GM19324 (cell line): Measurements from ENCODE around the gene VASH2.
"Not testable (repeated sequence)": the region's sequence is repeated elsewhere in the genome, so short reads cannot be mapped to it uniquely, and the experiment has no call there.

Experiments
- ATAC-seq: cut with Tn5 transposase; IDR thresholded peaks from one replicate; pipeline ENCODE4 v1.9.1; 2021; ENCODE audit warnings: mild to moderate bottlenecking, moderate library complexity; ENCODE audit not compliant: unreplicated experiment, low FRiP score

VASH2 gene

DNA sequence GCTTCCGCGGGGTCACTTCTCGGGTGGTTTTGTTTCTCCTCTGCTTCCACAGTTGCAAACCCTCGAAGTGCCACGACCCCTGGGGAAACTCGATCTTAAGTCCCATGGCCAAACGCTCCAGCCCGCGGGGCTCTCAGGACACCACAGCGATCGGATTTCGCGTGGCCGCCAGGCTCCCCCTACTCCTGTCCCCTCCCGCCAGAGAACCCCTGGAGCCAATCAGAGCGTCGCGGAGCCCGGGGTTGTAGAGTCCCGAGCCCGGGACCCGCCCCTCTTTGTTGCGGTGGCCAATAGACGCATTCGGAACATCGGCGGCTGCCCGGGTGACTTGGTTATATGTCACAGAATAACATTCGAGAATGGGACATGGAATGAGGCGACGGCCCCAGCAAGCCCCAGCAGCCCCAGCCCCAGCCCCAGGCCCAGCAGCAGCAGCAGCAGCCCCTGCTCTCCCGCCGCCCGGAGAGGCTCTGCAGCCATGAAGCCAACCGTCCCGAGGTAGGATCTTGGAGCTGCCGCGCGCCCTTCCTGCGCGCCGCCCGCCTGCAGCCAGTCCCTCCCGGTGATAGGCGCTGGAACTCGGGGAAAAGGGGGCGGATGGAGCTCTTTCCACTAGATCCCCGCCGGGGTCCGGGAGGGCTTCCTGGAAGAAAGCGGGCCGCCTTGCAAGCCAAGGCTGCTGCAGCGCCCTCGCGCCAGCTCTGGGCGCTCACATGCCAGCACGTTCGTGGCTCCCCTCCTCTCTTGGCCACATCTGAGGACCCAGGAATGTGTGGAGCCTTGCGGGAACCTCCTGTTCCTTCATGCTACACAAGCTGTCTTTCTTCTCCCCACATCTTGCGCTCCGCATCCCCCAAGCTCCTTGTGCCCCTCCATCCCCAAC, at the start of gene VASH2:
Gene VASH2, plus strand, starts transcription at position 299 of the 883 bp plus-strand sequence. CDS start 1,002 bp downstream, outside the sequence.
- ATAC-seq = peak; percentile 97

DNA sequence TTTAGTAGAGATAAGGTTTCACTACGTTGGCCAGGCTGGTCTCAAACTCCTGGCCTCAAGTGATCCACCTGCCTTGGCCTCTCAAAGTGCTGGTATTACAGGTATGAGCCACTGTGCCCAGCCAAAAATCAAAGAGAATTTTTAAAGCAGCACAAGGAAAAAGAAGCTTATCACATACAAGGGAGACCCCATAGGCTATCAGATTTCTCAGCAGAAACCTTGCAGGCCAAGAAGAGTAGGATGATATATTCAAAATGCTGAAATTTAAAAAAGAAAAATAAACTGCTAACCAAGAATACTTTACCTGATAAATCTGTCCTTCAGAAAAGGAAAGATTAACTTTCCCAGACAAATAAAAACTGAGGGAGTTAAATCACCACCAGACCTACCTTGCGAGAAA, 49.1 kb upstream of the VASH2 start:
- ATAC-seq = no peak

DNA sequence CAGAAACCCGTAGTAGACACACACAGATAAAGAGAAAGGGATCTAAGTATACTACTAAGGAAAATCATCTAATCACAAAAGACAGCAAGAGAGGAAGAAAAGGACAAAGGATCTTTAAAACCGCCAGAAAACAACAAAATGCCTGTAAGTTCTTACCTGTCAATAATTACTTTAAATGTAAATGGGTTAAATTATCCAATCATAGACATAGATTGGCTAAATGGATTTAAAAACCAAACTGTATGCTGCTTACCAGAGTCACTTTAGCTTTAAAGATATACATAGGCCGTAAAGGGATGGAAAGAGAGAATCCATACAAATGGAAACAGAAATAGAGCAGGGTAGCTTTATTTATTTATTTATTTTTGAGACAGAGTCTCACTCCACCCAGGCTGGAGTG, 48.3 kb upstream of the VASH2 start:
- no peak for ATAC-seq

GRCh38 chr1:212903664-212904063, 46.7 kb upstream of the VASH2 start:
- no peak for ATAC-seq

- ATAC-seq = not testable (repeated sequence)
Measured at GRCh38 chr1:212908071-212908470, 42.3 kb upstream of the VASH2 start.

DNA sequence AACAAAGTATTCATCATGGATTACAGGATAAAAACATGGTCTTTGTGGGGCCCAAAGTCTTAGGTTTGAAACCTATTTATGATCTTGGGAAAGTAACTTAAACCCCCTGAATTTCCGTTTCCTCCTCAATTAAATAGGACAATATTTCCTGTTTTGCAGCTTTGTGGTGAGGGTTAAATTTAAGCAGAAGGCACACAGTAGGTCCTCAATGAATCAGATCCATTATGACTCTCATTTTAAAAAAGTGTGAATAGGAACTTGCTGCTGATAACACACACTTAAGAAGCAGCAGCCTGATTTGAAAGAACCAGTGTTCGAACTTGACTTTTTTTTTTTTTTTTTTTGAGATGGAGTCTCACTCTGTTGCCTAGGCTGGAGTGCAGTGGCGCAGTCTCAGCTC, 41.4 kb upstream of the VASH2 start:
- no peak for ATAC-seq

DNA sequence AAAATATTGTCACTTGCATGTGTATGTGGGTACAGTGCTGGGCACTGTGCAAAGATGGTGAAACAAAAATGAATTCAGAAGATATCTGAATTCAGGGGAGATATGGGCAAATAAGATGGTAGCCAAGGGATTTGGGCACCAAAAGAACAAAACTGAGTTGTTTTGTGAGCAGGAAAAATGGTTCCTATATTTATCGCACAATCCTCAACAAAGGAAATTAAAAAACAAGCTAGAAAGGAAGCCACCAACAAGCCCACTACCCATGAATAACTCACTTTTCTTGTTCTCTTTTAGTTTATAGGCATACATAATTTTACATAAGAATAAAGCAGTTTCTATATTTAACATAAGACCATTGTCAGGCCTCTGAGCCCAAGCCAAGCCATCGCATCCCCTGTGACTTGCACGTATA, 40.7 kb upstream of the VASH2 start:
- no peak for ATAC-seq

GRCh38 chr1:212910213-212910612, 40.1 kb upstream of the VASH2 start:
- ATAC-seq = not testable (repeated sequence)

GRCh38 chr1:212913638-212914037, 36.7 kb upstream of the VASH2 start:
- not testable (repeated sequence) for ATAC-seq

- not testable (repeated sequence) for ATAC-seq
Measured at GRCh38 chr1:212914110-212914509, 36.2 kb upstream of the VASH2 start.

DNA sequence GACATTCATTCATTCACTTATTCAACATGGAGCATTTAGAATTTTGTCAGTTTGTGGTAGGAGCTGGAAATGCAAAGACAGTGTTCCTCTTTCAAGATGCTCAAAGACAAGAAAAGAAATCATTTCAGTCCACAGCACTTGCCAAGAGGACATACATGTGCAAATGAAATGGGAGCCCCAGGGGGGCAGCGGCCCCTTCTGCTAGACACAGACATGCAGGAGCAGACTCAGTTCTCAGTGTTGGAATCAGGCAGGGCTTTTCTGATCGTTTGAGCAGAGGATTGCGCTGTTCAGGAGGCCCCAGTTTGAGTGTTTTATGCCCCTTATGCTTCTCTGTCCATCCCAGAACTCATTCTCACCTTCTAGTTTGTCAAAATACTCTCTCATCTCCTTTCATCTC, 35.6 kb upstream of the VASH2 start:
- ATAC-seq = no peak

DNA sequence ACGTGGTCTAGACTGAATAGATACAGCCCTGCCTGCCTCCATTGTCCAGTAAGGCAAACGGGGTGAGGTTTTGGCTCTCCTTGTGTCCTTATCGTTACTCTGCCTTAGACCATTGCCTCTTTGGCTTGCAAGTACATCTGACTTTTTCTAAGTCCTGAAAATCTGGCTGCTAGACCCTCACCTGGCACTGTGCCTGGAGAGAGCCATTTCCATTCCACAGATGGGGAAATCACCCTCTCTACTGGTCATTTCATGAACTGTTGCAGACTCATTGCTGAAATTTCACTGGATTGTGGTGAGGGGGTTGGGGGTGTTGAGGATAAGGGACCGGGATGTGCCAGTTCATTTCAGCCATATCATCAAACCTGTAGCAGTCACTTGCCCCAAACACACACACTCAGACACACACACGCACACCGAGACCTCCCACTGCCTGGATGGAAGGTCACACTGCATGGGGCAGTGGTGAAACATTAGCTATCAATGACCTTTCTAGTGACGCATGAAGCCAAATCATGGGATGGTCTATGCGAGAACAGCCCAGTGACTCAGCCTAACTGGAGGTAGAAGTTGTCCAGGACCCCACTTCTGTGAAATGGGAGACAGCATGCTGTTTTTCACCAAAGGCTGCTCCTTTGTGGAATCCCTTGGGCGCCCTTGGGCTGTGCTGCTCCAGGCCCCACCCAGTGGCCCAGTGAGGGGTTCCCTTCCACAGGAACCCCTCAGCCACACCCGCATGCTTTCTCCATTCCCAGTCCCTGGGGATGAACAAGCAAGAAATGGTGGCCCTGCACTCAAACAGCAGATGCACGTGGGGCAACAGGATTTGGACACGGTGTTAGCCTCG, 34.9 kb upstream of the VASH2 start:
- ATAC-seq = no peak

GRCh38 chr1:212916481-212917133, 33.7 kb upstream of the VASH2 start:
- no peak for ATAC-seq

GRCh38 chr1:212917134-212917485, 33.2 kb upstream of the VASH2 start:
- no peak for ATAC-seq

DNA sequence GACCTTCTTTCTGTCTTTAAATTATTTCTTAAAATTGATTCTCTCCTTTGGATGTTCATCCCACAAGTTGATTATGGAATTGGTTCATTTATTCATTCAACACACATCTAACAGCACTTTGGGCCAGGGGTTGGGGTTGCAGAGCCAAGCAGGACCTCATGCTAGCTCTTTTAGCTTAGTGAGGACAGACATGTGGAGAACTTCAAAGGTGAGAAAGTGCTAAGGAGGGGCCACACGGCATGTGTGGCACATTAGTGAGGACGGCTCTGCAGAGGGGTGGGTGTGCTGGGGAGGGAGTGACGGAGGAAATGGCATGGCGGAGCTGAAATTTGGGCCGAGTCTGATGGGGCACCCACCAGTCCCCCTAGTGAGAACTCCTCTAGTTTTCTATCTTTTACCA, 32.5 kb upstream of the VASH2 start:
- ATAC-seq = no peak

GRCh38 chr1:212918824-212919223, 31.5 kb upstream of the VASH2 start:
- no peak for ATAC-seq

DNA sequence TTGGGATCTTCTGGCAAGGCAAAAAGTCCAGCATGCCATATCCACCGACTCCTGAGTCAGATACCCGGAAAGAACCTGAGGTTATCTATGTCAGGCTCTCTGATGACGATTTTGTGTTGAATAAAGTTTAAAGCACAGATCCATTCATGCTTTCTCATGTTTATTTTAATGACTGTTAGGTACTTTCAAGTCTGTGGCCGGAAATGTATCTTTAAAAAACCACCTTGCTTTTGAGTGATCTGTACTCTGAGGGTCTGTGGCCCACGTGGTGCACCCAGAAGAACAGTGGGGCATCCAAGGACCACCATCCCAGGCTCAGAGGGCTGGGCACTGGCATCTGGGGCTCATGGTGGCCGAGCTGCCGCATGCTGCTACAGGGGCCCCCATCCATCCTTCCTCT, 30.1 kb upstream of the VASH2 start:
- ATAC-seq = no peak

DNA sequence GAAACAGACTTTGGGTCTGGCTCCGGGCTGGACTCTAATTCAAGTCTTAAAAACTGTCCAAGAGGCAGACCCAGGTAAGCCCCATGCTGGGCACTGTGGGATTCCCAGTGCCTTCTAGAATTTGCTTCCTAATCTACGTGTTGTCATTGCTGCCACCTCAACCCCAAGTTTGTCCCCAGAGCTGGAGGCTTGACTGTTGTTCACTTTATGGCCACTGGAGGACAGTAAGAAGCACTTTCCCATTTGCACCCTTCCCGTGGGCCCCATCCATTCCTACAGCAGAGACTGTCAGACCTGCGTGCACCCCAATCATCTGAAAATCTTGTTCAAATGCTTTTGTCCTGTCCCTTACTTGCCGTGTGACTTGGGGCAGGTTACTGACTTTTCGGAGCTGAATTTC, 29.4 kb upstream of the VASH2 start:
- no peak for ATAC-seq

DNA sequence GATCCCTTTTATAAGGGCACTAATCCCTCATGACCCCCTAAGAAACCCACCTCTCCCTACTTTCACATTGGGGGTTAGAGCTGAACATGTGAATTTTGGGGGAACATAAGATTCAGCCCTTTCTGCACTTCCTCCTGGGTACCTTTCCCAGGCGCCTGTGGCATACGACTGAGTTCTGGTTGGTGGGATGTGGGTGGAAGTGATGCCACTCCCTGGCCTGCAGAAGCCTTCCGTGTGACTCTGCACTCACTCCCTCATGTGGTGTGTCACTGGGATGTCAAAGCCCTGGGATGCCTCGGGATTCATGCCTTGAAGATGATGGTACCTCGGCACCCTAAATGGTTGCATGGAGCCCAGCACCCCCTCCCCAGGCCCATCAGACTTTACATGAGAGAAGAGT, 28.3 kb upstream of the VASH2 start:
- ATAC-seq = no peak

- no peak for ATAC-seq
Measured at GRCh38 chr1:212926372-212926771, 24.0 kb upstream of the VASH2 start.
